NCI-H345 treated with DMSO at 0.1 percent for 48 hours (cell line): Measurements from ENCODE around the gene ANK2.
A peak's percentile ranks its signal among the peaks of the same experiment; 100 is the strongest.

Source experiments
- DNase-seq: peaks from one replicate; lab custom pipeline; 2025; ENCODE audit not compliant: unreplicated experiment; lab: John Stamatoyannopoulos, UW

ANK2 gene

DNA sequence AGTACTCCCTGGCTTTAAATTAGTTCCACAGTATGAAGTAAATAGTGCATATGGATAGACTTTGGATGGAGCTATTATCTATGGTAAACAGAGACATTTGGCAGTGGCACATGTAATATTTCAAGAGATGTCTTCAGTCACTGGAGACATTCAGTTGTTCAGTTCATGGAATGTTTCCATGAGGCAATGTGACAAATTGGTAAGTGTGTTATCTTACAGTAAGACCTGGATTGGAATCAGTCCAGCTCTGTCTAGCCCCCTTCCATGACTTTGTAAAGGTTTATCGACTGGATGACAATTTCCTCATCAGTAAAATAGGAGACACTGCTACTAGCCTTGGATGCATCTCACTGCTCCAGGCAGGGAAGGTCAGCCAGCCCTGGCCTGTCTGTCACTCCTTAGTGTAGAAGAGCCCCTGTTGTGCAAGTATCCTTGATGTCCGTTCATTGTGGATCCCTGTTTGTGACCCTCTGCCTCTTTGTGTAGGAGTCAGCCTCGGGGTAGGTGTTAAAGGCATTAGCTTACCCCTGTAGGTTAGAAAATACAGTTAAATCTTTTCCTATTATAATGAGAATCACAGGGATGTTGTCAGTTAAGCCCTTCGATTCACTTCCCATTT lies 335.9 kb downstream of the ANK2 start:
- DNase-seq, result no peak

- DNase-seq, result no peak
These were observed 339.7 kb downstream of the ANK2 start for GRCh38 chr4:113389160-113389559.

DNA sequence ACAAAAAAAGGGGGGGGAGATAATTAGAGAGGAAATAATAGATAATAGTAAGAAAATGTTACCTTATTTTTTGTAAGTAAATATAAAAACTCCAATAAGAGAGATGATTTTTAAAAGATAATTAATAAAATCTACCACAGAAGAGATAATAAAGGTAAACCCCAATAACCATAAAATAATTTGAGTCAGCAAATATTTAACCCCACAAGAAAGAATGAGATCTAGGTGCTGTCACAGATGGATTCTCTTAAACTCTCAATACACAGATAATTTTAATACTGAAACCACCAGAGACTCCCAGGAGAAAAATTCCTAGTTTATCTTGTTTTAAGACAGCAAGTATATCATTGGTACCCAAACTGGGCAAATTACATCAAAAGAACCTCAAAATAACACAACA lies 341.4 kb downstream of the ANK2 start:
- no peak for DNase-seq

DNA sequence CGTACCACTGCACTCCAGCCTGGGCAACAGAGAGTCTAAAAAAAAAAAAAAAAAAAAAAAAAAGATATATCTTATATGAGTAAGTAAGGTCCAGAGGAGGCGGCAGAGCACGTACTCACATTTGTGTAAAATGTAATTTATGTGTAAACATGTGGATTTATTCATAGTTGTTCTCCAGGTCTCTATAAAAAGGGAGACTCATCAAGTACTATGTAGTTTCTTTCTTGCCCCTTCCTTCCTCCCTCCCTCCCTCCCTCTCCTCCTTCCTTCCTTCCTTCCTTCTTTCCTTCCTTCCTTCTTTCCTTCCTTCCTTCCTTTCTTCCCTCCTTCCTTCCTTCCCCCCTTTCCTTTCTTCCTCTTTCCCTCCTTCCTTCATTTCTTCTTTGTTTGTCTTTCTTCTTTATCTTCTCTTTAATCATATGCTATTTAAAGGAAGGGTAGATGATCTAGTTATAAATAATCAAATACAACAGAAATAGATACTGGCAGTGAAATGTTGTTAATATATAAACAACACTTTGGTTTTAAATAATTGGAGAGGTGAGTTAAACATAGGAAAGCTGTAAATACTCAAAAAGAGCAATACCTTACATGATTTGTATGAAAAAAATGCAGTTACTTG lies 344.8 kb downstream of the ANK2 start:
- DNase-seq, result no peak

- peak; percentile 69 for DNase-seq
These were observed 345.5 kb downstream of the ANK2 start for GRCh38 chr4:113394730-113395530.

- no peak for DNase-seq
These were observed 347.8 kb downstream of the ANK2 start for GRCh38 chr4:113397114-113397701.

GRCh38 chr4:113398441-113399143 lies 349.1 kb downstream of the ANK2 start:
- no peak for DNase-seq

GRCh38 chr4:113404167-113404571 lies 354.7 kb downstream of the ANK2 start:
- no peak for DNase-seq

DNA sequence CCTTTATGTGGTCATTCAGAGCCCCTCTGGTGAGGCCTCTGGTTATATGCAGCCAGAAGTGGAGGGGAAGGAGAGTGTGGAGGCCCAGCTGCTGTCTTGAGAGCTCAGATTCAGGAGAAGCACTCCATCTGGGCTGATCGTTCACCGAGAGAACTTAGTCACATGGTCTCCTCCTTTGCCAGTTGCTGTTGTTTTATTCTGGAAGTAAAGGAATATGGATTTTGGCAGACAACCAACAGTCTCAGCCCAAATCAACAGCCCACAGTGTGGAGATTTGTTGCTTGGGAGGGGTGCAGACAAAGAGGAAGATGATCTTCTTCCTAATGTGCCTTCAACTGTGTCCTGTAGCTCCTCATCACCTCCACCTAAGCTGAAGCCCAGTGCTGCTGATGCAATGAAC lies 355.4 kb downstream of the ANK2 start:
- DNase-seq, result no peak

GRCh38 chr4:113405874-113406722 lies 356.6 kb downstream of the ANK2 start:
- DNase-seq, result no peak

- DNase-seq, result peak; percentile 35
These were observed 357.2 kb downstream of the ANK2 start for GRCh38 chr4:113406723-113407016.

DNA sequence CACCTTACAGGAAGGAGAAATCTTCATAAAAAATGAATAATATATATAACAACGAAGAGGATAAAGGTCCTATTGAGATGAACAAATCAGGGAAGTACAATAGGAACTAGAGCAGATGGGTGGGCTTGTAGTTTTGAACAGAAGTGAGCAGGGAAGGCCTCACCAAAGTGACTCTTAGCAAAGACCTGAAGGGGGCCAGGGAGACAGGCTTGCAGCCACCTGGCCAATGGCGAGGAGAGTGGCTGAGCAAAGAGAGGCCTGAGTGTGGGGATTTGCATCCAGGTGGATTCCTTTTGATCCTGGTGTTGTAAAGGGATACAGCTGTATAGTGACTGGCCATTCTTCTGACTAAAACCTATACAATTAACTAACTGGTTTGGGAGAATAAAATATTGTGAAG lies 358.0 kb downstream of the ANK2 start:
- DNase-seq, result peak; percentile 23

GRCh38 chr4:113409181-113409580 lies 359.7 kb downstream of the ANK2 start:
- DNase-seq, result no peak

DNA sequence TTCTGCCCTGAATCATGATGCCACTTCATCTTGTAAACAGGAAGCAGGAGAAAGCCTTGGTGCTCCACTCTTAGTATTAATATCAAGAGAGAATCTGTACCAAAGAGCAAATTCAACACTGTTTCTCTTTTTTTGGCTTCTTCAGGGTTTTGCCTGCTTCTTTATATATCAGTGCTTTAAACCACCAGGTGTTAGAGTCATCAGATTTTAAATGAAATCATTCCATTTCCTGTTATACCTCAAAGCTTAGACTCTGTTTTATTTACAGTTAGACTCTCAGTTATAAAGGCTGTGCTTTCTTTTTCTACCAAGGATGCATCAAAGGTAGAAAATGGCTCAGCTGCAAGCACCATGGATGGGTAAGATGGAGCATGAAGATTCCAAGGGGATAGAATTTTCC lies 361.2 kb downstream of the ANK2 start:
- DNase-seq, result no peak

DNA sequence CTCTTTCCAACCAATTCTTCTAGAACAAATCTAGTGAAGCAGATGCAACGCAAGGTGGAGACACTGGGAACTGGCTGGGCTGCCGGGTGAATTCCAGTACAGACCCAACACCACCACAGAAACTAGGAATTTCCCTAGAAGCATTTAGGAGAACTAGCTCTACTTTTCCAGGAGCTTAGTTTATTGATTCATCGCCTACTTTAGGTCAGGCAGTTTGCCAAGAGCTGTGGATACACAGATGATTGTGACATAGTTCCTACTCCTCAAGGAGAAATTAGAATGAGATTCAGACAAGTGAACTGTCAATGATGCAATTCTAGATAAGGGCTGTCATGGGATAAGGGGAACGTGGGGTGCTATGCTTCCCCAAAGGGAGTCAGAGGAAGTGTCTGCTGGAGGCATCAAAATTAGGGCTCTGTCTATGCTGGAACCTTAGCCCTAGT lies 362.1 kb downstream of the ANK2 start:
- DNase-seq, result no peak

DNA sequence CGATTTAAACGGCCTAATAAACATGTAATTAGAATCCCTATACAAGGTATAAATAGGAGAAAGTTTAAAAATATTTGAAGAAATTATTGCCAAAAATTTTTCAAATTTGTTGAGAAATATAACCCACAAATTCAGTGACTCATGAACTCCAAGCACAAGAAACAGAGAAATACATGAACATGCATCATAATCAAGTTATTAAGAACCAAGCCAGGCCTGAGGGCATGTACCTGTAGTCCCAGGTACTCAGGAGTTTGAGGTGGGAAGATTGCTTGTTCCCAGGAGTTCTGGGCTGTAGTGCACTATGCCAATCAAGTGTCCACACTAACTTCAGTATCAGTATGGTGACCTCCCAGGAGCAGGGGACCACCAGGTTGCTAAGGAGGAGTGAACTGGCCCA lies 370.2 kb downstream of the ANK2 start:
- no peak for DNase-seq

DNA sequence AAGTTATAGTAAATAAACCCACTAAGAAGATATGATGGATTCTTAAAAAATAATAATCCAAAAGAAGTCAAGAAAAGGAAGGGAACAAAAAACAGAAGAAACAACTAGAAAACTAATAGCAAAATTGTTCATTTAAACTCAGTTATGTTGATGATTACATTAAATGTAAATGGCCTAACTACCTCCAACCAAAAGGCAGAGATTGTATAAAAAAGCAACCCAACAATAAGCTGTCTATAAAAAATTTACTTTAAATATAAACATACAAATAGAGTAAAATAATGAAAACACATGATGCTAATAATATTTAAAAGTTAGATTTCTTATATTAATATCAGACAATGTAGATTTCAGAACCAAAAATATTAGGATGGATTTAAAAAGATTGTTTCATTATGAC lies 371.5 kb downstream of the ANK2 start:
- DNase-seq, result no peak

DNA sequence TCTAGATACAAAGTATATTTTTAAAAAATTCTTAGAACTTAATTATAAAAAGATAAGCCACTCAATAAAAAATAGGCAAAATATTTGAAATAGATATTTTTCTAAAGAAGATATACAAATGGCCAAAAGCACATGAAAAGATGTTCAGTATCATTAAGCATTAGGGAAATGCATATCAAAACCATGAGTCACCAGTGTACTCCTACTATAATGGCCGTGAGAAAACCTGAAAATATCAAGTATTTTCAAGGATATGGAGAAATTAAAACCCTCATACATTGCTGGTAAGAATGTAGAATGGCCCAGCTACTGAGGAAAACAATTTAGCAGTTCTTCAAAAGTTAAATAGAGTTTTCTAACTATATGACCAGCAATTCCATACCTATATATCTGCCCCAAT lies 374.2 kb downstream of the ANK2 start:
- no peak for DNase-seq

GRCh38 chr4:113433116-113433515 lies 383.7 kb downstream of the ANK2 start:
- no peak for DNase-seq
